Peyer's patch (tissue), 4 donors: ENCODE measurements around the gene TEF. TPM values are rescaled to one million over a fixed set of nuclear protein-coding genes. Genes with fewer than 3 reads are reported as not detected.
A peak's percentile ranks its signal among the peaks of the same experiment; 100 is the strongest.
"Not testable (repeated sequence)": the region's sequence is repeated elsewhere in the genome, so short reads cannot be mapped to it uniquely, and the experiment has no call there.

Experiments used
- DNase-seq, 3 donors: peaks; one replicate each; pipeline ENCODE4 v3.0.0-alpha.2; 2017 to 2019
- H3K27ac ChIP-seq, 4 donors: fragments of 200-600 bp; sonication (generic); one replicate each; pipeline ENCODE4 v1.5.1; 2016 to 2019
- H3K27me3 ChIP-seq, 2 donors: fragments of 200-600 bp; sonication (generic); one replicate each; pipeline ENCODE4 v1.5.1; 2019
- H3K36me3 ChIP-seq, 3 donors: fragments of 200-600 bp; sonication (generic); one replicate each; pipeline ENCODE4 v1.5.1; 2016 to 2019
- H3K4me1 ChIP-seq, 4 donors: fragments of 200-600 bp; sonication (generic); one replicate each; pipeline ENCODE4 v1.5.1; 2016 to 2019
- H3K4me3 ChIP-seq, 4 donors: fragments of 200-600 bp; sonication (generic); 1 replicate in 3 of 4; 2 replicates in 1 of 4; pipeline ENCODE4 v1.5.1; 2016 to 2019; ENCODE audit warnings: mild to moderate bottlenecking in 1 of 4
- H3K9me3 ChIP-seq, 4 donors: fragments of 200-600 bp; sonication (generic); one replicate each; pipeline ENCODE4 v1.5.1; 2016 to 2019; ENCODE audit warnings: mild to moderate bottlenecking in 1 of 4
- POLR2A ChIP-seq, 2 donors: fragments of 450-650 bp; IDR thresholded peaks; one replicate each; pipeline ENCODE4 v1.5.1; 2017; ENCODE audit warnings: antibody characterized with exemption in 2 of 2, mild to moderate bottlenecking in 2 of 2, moderate library complexity in 2 of 2
- total RNA-seq, 4 donors: library from RNA; depleted of rRNA; stranded (reverse); fragments of >200 nt; gene quantifications; one replicate each; pipeline ENCODE4 v1.1.0, GENCODE V29; 2016
- TF ChIP-seq, protein P1 (sequence below), 6 experiments: fragments of 450-650 bp in 4 of 6; fragments of 200-600 bp in 2 of 6; sonication (generic) in 1 of 6; IDR thresholded peaks; one replicate each; pipeline ENCODE4 v1.5.1; 2017 to 2019; ENCODE audit warnings: antibody characterized with exemption in 6 of 6, mild to moderate bottlenecking in 3 of 6, moderate library complexity in 1 of 6

The TEF gene
- total RNA-seq, 4 donors from 2014 or later = 6.6 to 42.2 (median 27.0) TPM

DNA sequence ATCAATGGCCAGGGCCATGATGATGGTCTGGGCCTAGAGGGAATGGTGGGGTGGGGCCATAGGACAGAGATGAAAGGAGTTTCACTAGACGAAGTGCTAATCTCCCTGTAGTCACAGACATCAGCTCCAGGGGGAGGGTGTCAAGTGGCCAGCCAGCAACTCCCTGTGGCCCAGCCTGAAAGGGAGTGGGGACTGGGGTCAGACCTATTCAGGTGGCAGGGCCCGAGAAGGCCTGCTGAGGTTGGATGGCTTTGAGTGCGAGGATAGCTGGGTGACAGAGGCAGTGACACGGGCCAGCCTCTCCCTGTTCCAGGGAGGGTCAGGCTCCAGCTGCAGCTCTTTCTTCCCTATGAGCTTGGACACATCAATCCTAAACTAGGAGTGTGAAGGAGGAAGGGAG is 53.8 kb downstream of the TEF start:
- no peaks in the 10 kb centered on the region for H3K9me3 ChIP-seq
- no peak for DNase-seq
- no peaks in the 10 kb centered on the region for H3K27me3 ChIP-seq
- peaks cover 0 to 20% (median 0%) of the 10 kb centered on the region in 4 donors for H3K4me1 ChIP-seq
- peak overlapping the region in 1 of 4 donors; percentile 55 for H3K27ac ChIP-seq
- H3K4me3 ChIP-seq = no peak overlapping the region
- H3K36me3 ChIP-seq = peaks cover 0 to 65% (median 0%) of the 10 kb centered on the region in 3 donors
- no peak for TF ChIP-seq POLR2A (IDR thresholded peaks at IDR 0.05)
- TF ChIP-seq, protein P1, sequence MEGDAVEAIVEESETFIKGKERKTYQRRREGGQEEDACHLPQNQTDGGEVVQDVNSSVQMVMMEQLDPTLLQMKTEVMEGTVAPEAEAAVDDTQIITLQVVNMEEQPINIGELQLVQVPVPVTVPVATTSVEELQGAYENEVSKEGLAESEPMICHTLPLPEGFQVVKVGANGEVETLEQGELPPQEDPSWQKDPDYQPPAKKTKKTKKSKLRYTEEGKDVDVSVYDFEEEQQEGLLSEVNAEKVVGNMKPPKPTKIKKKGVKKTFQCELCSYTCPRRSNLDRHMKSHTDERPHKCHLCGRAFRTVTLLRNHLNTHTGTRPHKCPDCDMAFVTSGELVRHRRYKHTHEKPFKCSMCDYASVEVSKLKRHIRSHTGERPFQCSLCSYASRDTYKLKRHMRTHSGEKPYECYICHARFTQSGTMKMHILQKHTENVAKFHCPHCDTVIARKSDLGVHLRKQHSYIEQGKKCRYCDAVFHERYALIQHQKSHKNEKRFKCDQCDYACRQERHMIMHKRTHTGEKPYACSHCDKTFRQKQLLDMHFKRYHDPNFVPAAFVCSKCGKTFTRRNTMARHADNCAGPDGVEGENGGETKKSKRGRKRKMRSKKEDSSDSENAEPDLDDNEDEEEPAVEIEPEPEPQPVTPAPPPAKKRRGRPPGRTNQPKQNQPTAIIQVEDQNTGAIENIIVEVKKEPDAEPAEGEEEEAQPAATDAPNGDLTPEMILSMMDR (IDR thresholded peaks at IDR 0.05) = no peak

DNA sequence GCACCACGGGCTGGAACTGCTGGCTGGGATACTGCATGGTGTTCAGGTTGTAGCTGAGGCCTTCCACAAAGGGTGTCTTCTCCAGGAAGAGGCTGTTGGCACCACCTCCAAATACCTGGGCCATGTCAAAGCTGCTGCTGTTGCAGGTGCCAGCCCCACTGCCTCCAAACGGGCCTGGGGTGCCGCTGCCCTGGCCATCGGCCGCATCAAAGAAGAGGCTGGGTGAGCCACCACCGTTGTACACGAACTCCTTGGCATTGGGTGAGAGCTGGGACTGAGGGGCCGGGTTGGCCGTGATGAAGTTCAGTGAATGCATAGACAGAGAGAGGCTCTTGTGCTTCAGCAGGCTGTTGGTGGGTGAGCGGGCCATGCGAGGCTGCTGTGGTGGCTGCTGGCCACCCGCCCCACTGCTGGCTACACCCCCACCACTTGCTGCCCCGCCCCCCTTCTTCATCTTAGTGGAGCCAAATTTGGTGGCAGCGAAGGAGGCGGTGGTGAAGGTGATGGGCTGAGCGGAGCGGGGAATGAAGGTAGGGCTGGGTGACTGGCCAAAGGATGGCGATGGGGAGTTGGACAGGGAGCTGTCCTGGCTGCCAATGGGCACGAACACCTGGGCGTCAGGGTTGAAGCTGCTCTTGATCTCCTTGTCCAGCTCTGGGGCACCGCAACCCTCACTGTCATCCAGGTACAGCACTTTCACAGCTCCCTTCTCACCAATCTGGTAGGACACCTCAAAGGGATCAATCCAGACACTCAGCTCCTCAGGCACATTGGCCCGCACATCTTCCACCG is 54.8 kb downstream of the TEF start:
- H3K9me3 ChIP-seq = no peaks in the 10 kb centered on the region
- H3K27me3 ChIP-seq = no peaks in the 10 kb centered on the region
- H3K4me1 ChIP-seq = peaks cover 0 to 25% (median 0%) of the 10 kb centered on the region in 4 donors
- no peak overlapping the region for H3K27ac ChIP-seq
- DNase-seq = no peak
- TF ChIP-seq, protein P1 (IDR thresholded peaks at IDR 0.05) = no peak
- no peak for TF ChIP-seq POLR2A (IDR thresholded peaks at IDR 0.05)
- no peak overlapping the region for H3K4me3 ChIP-seq
- peaks cover 0 to 72% (median 0%) of the 10 kb centered on the region in 3 donors for H3K36me3 ChIP-seq

DNA sequence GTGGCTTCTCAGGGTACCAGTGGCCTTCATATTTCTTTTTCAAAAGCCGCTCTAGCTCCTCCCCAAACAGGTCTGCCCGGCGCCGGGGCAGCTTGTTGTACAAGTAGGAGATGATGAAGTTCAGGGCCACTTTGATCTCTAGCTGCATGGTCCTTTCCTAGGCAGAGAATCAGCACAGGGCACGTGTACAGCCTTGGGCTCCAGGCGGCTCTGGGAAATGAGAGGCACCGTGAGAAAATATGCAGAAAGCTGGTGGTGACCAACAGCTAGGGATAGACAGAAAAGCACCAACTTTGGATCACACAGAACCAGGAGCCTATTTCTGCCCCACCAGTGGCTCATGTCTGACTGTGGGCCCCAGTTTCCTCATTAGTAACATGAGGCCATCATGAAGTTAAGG is 55.5 kb downstream of the TEF start:
- TF ChIP-seq POLR2A (IDR thresholded peaks at IDR 0.05) = no peak
- TF ChIP-seq, protein P1 (IDR thresholded peaks at IDR 0.05) = no peak
- Histone ChIP-seq H3K36me3 (peaks cover 0 to 68% (median 0%) of the 10 kb centered on the region in 3 donors), H3K4me3 (no peak overlapping the region), H3K27me3 (no peaks in the 10 kb centered on the region), H3K4me1 (peaks cover 0 to 25% (median 0%) of the 10 kb centered on the region in 4 donors), H3K9me3 (no peaks in the 10 kb centered on the region), H3K27ac (no peak overlapping the region)
- no peak for DNase-seq

DNA sequence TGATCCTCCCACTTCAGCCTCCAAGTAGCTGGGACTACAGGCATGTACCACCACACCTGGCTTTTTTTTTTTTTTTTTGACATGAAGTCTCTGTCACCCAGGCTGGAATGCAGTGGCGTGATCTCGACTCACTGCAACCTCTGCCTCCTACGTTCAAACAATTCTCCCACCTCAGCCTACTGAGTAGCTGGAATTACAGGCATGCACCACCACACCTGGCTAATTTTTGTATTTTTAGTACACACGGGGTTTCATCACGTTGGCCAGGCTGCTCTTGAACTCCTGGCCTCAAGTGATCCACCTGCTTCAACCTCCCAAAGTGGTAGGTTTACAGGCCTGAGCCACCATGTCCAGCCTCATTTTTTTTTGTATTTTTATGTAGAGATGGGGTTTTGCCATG is 58.8 kb downstream of the TEF start:
- H3K27me3 ChIP-seq, H3K27ac ChIP-seq, H3K9me3 ChIP-seq, DNase-seq, H3K4me3 ChIP-seq: not testable (repeated sequence)
- Histone ChIP-seq H3K4me1 (peaks cover 0 to 29% (median 0%) of the 10 kb centered on the region in 4 donors), H3K36me3 (peaks cover 0 to 53% (median 0%) of the 10 kb centered on the region in 3 donors)

DNA sequence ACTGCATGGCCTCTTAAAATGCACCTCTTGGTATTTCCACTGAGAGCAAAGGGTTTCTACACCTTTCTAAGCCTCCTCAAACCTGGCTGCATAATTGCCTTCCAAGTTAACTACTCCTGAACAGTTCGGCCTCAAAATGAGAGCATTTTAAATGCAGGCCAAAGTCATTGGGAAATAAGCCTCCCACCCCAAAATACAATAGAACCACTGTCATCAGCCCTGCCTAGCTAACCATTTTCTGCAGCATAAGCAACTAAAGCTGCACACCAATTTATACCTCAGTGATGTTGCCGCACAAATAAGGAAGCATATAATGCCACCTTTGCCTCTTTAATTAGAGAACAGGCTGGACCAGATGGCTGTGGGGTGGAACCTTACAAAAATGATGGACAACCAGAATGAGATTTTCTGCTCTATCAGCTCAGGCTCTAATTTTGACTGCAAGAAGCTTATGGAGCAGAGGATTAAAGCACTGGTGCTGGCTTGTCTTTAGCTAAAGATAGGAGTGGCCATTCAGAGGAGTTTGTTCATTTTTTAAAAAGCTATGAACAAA is 60.6 kb downstream of the TEF start:
- H3K27ac ChIP-seq = no peak overlapping the region

More for the DNA sequence above, 60.6 kb downstream of the TEF start:
- H3K4me3 ChIP-seq = no peak overlapping the region
- peaks cover 0 to 35% (median 0%) of the 10 kb centered on the region in 3 donors for H3K36me3 ChIP-seq
- DNase-seq = no peak
- H3K9me3 ChIP-seq = no peaks in the 10 kb centered on the region
- H3K4me1 ChIP-seq = peaks cover 0 to 26% (median 0%) of the 10 kb centered on the region in 4 donors
- TF ChIP-seq, protein P1 (IDR thresholded peaks at IDR 0.05) = no peak
- no peak for TF ChIP-seq POLR2A (IDR thresholded peaks at IDR 0.05)
- no peaks in the 10 kb centered on the region for H3K27me3 ChIP-seq
